ENCODE results near the gene EED.
"Not testable (repeated sequence)": the region's sequence is repeated elsewhere in the genome, so short reads cannot be mapped to it uniquely, and the experiment has no call there.

Gene EED

GRCh38 chr11:86219311-86220193 lies 25.0 kb upstream of the EED start:
- no peak for DNase-seq

- DNase-seq, result no peak
These were observed 23.9 kb upstream of the EED start for GRCh38 chr11:86220653-86221052.

- no peak for DNase-seq
These were observed 22.5 kb upstream of the EED start for GRCh38 chr11:86222081-86222480.

DNA sequence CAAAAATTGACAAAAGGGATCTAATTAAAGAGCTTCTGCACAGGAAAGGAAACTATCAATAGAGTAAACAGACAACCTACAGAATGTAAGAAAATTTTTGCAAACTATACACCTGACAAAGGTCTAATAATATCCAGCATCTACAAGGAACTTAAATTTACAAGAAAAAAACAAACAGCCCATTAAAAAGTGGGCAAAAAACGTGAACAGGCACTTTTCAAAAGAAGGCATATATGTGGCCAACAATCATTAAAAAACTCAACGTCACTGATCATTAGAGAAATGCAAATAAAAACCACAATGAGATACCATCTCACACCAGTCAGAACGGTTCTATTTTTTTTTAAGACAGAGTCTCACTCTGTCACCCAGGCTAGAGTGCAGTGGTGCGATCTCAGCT lies 20.0 kb upstream of the EED start:
- not testable (repeated sequence) for DNase-seq

DNA sequence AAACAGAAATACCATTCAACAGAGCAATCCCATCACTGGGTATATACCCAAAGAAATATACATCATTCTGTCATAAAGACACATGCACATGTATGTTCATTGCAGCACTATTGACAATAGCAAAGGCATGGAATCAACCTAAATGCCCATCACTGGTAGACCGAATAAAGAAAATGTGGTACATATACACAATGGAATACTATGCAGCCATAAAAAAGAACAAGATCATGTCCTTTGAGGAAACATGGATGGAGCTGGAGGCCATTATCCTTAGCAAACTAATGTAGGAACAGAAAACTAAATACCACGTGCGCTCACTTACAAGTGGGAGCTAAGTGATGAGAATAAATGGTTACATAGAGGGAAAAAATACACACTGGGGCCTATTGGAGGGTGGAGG lies 19.2 kb upstream of the EED start:
- not testable (repeated sequence) for DNase-seq

DNA sequence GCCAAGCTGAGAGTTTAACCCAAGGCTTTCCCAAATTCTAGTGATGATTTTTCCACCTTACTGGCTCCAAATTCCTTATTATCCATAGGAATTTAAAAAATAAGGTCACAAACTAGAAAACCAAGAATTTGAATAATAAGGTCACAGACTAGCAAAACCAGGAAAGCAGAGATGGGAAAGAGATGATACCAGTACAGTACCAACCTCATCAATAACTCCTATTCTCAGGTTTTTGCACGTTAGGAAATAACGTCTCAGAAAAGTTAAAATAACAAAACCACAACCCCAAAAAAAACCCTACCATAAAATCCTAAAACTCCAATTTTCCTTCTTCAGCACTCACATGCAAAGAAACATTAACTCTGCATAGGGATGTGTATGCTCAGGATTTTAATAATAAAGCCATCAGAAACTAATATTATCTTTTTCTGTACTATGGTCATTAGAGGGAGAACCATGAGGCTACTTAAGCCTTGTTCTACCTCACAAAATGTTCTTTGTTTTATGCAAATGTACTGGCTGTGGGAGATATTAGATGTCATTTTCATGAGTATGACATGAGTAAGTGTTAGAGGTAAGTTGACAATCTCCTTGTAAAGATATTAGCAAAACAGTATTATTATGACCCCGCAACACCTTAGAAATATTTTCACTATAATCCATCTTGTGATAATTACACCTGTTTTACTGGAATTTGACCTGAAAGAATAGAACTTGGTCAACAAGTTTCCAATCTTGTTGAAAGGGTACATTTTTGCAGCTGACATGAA lies 16.1 kb upstream of the EED start:
- no peak for DNase-seq

- DNase-seq, result not testable (repeated sequence)
These were observed 15.6 kb upstream of the EED start for GRCh38 chr11:86229039-86229330.

GRCh38 chr11:86230179-86230804 lies 14.3 kb upstream of the EED start:
- no peak for DNase-seq

DNA sequence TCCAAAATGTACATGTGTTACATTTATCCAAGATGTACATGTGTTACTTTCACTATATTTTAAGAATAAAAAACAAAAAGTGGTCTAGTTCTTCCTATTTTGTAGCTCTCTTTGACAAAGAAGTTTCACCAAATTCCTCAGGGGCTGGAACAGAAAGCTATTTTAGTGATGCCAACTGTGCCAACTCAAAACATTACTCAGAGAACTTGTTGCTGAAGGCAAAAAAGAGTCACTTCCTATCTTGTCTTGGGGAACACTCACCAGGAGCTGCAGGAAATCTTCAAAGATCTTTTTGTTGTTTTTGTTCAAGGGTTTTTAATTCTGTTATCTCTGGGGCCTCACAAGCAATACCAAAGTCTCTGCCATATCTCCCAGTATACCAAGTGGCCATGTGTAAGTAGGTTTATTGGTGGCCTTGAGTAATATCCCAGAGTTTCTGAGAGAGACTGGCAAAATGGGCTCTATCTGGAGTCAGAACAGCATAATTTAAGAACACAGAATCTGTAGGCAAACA lies 13.6 kb upstream of the EED start:
- DNase-seq, result peak; percentile 6

DNA sequence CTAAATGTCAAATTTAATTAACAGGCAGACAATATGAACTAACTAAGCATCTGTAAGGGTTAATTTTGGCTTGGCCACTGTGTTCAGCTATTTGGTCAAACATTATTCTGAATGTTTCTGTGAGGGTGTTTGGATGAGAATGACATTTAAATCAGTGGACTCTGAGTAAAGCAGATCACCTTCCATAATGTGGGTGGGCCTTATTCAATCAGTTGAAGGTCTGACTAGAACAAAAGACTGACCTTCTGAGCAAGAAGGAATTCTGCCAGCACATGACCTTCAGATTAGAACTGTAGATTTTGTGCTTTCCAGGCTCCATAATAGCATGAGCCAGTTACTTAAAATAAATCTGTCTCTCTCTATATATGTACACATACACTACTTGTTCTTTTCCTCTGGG lies 12.0 kb upstream of the EED start:
- DNase-seq, result no peak

GRCh38 chr11:86234831-86235461 lies 9.6 kb upstream of the EED start:
- no peak for DNase-seq

GRCh38 chr11:86237267-86237804 lies 7.2 kb upstream of the EED start:
- no peak for DNase-seq

- no peak for DNase-seq
These were observed 4.4 kb upstream of the EED start for GRCh38 chr11:86240164-86240563.

GRCh38 chr11:86241956-86242535 lies 2.5 kb upstream of the EED start:
- DNase-seq, result no peak

GRCh38 chr11:86243396-86243795 lies 1.2 kb upstream of the EED start:
- no peak for DNase-seq

DNA sequence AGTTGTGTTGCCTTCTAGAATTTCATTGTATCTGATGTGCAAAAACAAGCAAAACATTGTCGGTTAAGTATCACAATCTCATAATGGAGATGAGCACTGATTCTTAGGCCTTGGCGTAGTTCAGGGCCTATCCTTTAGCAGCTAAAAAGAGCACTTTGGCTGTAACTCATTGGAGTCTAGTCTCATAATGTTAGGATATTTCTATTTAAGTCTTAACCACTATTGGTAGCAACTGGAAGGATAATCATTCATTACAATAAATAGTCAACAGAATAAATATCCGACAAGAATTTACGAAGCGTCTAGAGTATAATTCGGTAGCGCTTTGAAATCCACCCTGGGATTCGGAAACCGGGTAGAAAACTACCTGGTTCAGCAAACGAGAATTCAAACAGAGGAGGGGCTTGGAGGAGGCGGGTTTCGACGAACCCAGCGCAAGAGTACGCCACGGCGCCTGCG lies 461 bp upstream of the EED start:
- DNase-seq, result no peak

- no peak for DNase-seq
These were observed 1.1 kb downstream of the EED start for GRCh38 chr11:86245369-86246292.

GRCh38 chr11:86246293-86246675 lies 1.7 kb downstream of the EED start:
- no peak for DNase-seq

- no peak for DNase-seq
These were observed 3.1 kb downstream of the EED start for GRCh38 chr11:86247608-86248007.

GRCh38 chr11:86248609-86249008 lies 4.1 kb downstream of the EED start:
- DNase-seq, result no peak
